Gastrocnemius medialis (tissue), 4 donors: ENCODE results near the gene CCDC70.

Experiments
- CTCF ChIP-seq, 5 experiments: fragments of 450-650 bp in 3 of 5; fragments of 200-600 bp in 2 of 5; sonication (generic) in 2 of 5; IDR thresholded peaks in 4 of 5; conservative IDR thresholded peaks in 1 of 5; 1 replicate in 4 of 5; 2 replicates in 1 of 5; pipeline ENCODE4 v1.5.1; 2016 to 2019; ENCODE audit warnings: antibody characterized with exemption in 5 of 5, mild to moderate bottlenecking in 3 of 5, moderate library complexity in 3 of 5
- POLR2A ChIP-seq, 2 donors: fragments of 450-650 bp; IDR thresholded peaks; one replicate each; pipeline ENCODE4 v1.6.1; 2017; ENCODE audit warnings: antibody characterized with exemption in 2 of 2, mild to moderate bottlenecking in 2 of 2, moderate library complexity in 2 of 2

- no peak for TF ChIP-seq POLR2A (IDR thresholded peaks at IDR 0.05)
- TF ChIP-seq CTCF (IDR thresholded peaks at IDR 0.05 in 4 of 5, conservative IDR thresholded peaks at IDR 0.05 in 1 of 5), result no peak
Observed at GRCh38 chr13:51865838-51866237, 4.1 kb downstream of the CCDC70 start.
